GM21360 (cell line): ENCODE measurements around the gene CD8B.

Source experiments
- ATAC-seq: cut with Tn5 transposase; IDR thresholded peaks from one replicate; pipeline ENCODE4 v1.9.1; 2021; ENCODE audit warnings: mild to moderate bottlenecking, moderate library complexity; ENCODE audit not compliant: unreplicated experiment

The CD8B gene

DNA sequence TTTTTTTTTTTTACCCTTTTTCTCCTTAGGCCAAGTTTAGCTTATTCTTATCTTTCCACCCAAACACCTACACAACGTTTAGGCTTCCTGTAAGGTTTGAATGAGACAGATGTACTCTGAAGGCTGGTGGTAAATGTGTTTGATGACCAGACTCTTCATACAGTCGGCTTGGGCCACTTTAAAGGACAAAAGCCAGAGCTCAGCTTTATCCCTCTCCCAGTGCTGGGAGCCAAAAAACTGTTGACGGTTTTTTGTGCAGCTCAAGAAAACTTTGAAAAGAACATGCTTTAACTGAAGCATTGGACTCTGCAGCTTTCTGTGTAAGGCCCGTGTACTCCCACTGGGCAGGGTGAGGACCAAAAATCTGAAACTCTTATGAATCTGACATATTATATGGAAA lies 86.3 kb downstream of the CD8B start:
- ATAC-seq: no peak

- ATAC-seq: no peak
Measured at GRCh38 chr2:86774862-86775261, 86.8 kb downstream of the CD8B start.

- ATAC-seq: no peak
Measured at GRCh38 chr2:86772611-86773010, 89.1 kb downstream of the CD8B start.

GRCh38 chr2:86770816-86771301 lies 90.8 kb downstream of the CD8B start:
- no peak for ATAC-seq

DNA sequence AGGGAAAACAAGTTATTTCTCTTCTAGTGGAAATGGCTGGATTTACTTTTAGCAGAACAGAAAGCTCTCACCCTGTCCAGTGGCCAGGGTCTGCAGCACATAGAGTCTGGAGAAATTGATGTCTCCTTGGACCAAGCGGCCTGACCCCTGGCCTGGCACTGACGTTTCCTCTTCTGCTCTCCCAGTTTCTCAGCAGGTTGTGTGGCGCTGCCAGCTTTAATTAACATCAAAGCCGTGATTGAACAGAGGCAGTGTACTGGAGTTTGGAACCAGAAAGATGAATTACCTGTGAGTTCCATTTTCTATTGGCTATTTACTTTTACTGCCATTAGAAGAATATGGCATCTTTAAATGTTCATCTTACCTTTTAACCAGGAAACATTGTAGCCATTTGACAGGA lies 91.8 kb downstream of the CD8B start:
- no peak for ATAC-seq

DNA sequence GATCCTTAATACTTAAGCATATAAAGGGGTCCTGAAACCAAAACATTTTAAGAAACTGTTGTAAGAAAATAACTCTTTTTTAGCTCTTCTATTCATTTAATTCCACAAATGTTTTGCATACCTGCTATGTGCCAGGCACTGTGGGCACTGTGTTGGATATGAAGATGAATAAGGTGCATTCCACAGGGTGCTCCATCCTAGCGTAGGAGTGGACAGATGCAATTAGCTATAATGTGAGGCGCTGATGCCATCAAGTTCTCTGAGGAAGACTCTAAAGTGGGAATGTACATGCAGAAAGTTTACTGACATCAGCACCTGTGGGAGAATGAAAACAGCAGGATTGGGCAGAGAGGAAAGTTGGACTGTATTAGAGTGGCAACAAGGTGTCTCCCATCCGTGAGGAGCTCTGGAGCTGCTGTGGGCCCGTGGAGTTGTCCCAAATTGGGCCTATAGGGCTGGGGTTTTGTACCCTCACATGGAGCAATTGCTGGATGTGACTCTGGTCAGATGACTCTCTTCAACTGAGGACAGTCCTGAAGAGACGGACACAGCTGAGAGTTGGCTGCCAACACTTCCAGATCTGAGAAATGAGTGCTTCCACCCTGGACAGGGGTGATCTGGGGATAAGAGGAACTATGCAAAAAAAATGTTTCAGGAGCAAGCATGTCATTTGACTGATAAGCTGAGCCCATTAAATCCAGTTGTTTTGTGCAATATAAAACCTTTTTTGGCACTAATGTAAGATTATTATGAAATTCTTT lies 93.3 kb downstream of the CD8B start:
- no peak for ATAC-seq
